NK-92 (cell line): Measurements from ENCODE around the gene PGGT1B.

Source experiments
- DNase-seq: peaks from one replicate; lab custom pipeline; 2025; ENCODE audit not compliant: unreplicated experiment; lab: John Stamatoyannopoulos, UW

The PGGT1B gene

GRCh38 chr5:115262321-115263077 is at the start of gene PGGT1B:
Gene PGGT1B, minus strand, starts transcription at chr5:115262877. Its CDS starts 26 bp downstream, at chr5:115262851.
- DNase-seq = no peak

- DNase-seq = no peak
Measured at GRCh38 chr5:115309751-115310370, 47.2 kb upstream of the PGGT1B start.

GRCh38 chr5:115308815-115309214 is 46.1 kb upstream of the PGGT1B start:
- DNase-seq = no peak

GRCh38 chr5:115306011-115306536 is 43.4 kb upstream of the PGGT1B start:
- no peak for DNase-seq

GRCh38 chr5:115304496-115304895 is 41.8 kb upstream of the PGGT1B start:
- DNase-seq = no peak

GRCh38 chr5:115298811-115299210 is 36.1 kb upstream of the PGGT1B start:
- DNase-seq = no peak

- DNase-seq = no peak
Measured at GRCh38 chr5:115297031-115297430, 34.4 kb upstream of the PGGT1B start.

- no peak for DNase-seq
Measured at GRCh38 chr5:115296124-115297022, 33.7 kb upstream of the PGGT1B start, which contains the start of gene CCDC112. Gene CCDC112, minus strand, starts transcription at chr5:115296654. Its CDS starts 111 bp downstream, at chr5:115296543.

- DNase-seq = no peak
Measured at GRCh38 chr5:115295777-115296123, 33.1 kb upstream of the PGGT1B start.

GRCh38 chr5:115291397-115291796 is 28.7 kb upstream of the PGGT1B start:
- DNase-seq = no peak

- DNase-seq = no peak
Measured at GRCh38 chr5:115289104-115289503, 26.4 kb upstream of the PGGT1B start.

- no peak for DNase-seq
Measured at GRCh38 chr5:115284021-115284420, 21.3 kb upstream of the PGGT1B start.

- DNase-seq = no peak
Measured at GRCh38 chr5:115282131-115282530, 19.5 kb upstream of the PGGT1B start.

- DNase-seq = no peak
Measured at GRCh38 chr5:115274584-115274983, 11.9 kb upstream of the PGGT1B start.

GRCh38 chr5:115272297-115272958 is 9.8 kb upstream of the PGGT1B start:
- DNase-seq = no peak

- DNase-seq = no peak
Measured at GRCh38 chr5:115271295-115272050, 8.8 kb upstream of the PGGT1B start.

- no peak for DNase-seq
Measured at GRCh38 chr5:115267617-115268016, 4.9 kb upstream of the PGGT1B start.

GRCh38 chr5:115265220-115265619 is 2.5 kb upstream of the PGGT1B start:
- DNase-seq = no peak

- DNase-seq = no peak
Measured at GRCh38 chr5:115264786-115265185, 2.1 kb upstream of the PGGT1B start.

- DNase-seq = no peak
Measured at GRCh38 chr5:115263078-115263380, 352 bp upstream of the PGGT1B start.
